ENCODE measurements around the gene REXO5. TPM values are rescaled to one million over a fixed set of nuclear protein-coding genes. Genes with fewer than 3 reads are reported as not detected.

The REXO5 gene
- total RNA-seq, 3 donors from 2014 or later, result 3.0 to 6.9 (median 4.1) TPM

GRCh38 chr16:20894388-20894787 is 88.1 kb downstream of the REXO5 start:
- H3K9me3 ChIP-seq, result no peaks in the 10 kb centered on the region
- ATAC-seq (no peak), DNase-seq (no peak)
- no peaks in the 10 kb centered on the region for H3K36me3 ChIP-seq (ENCODE audit: low read depth)
- TF ChIP-seq, protein P1, sequence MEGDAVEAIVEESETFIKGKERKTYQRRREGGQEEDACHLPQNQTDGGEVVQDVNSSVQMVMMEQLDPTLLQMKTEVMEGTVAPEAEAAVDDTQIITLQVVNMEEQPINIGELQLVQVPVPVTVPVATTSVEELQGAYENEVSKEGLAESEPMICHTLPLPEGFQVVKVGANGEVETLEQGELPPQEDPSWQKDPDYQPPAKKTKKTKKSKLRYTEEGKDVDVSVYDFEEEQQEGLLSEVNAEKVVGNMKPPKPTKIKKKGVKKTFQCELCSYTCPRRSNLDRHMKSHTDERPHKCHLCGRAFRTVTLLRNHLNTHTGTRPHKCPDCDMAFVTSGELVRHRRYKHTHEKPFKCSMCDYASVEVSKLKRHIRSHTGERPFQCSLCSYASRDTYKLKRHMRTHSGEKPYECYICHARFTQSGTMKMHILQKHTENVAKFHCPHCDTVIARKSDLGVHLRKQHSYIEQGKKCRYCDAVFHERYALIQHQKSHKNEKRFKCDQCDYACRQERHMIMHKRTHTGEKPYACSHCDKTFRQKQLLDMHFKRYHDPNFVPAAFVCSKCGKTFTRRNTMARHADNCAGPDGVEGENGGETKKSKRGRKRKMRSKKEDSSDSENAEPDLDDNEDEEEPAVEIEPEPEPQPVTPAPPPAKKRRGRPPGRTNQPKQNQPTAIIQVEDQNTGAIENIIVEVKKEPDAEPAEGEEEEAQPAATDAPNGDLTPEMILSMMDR (IDR thresholded peaks at IDR 0.05), result no peak
- intact Hi-C loops (cut with DNase I, micrococcal nuclease), result no loop called here
- H3K4me3 ChIP-seq, result no peak overlapping the region
- H3K4me1 ChIP-seq (ENCODE audit: low read depth), result peaks cover 17% of the 10 kb centered on the region

GRCh38 chr16:20897253-20897897 is 91.0 kb downstream of the REXO5 start:
- Histone ChIP-seq H3K4me1 (ENCODE audit: low read depth) (peaks cover 20% of the 10 kb centered on the region), H3K9me3 (no peaks in the 10 kb centered on the region), H3K36me3 (ENCODE audit: low read depth) (no peaks in the 10 kb centered on the region), H3K4me3 (no peak overlapping the region)
- no peak for ATAC-seq
- intact Hi-C loops (cut with DNase I, micrococcal nuclease), result no loop called here
- TF ChIP-seq, protein P1 (IDR thresholded peaks at IDR 0.05), result no peak
- no peak for DNase-seq

GRCh38 chr16:20897922-20898321 is 91.6 kb downstream of the REXO5 start:
- Histone ChIP-seq H3K4me3 (no peak overlapping the region), H3K36me3 (ENCODE audit: low read depth) (no peaks in the 10 kb centered on the region), H3K4me1 (ENCODE audit: low read depth) (peaks cover 26% of the 10 kb centered on the region), H3K9me3 (no peaks in the 10 kb centered on the region)
- DNase-seq (no peak), ATAC-seq (no peak)
- TF ChIP-seq, protein P1 (IDR thresholded peaks at IDR 0.05), result no peak
- intact Hi-C loops (cut with DNase I, micrococcal nuclease), result no loop called here

- DNase-seq (no peak), ATAC-seq (no peak)
- TF ChIP-seq, protein P1 (IDR thresholded peaks at IDR 0.05), result no peak
- intact Hi-C loops (cut with DNase I, micrococcal nuclease), result no loop called here
- H3K9me3 ChIP-seq, result no peaks in the 10 kb centered on the region
- H3K4me1 ChIP-seq (ENCODE audit: low read depth), result peaks cover 29% of the 10 kb centered on the region
- H3K4me3 ChIP-seq, result no peak overlapping the region
- no peaks in the 10 kb centered on the region for H3K36me3 ChIP-seq (ENCODE audit: low read depth)
These were observed 92.7 kb downstream of the REXO5 start for GRCh38 chr16:20899071-20899470.

Other genes with a start within 250 kb of the REXO5 start
- gene ACSM2B, start 230.2 kb upstream of the REXO5 start, total RNA-seq, result not detected
- gene ACSM1, start 108.8 kb upstream of the REXO5 start, total RNA-seq, result 1 to 10 TPM; 1.4 to 3.3 (median 1.5) TPM
- gene THUMPD1, start 64.7 kb upstream of the REXO5 start, total RNA-seq, result 10 to 100 TPM; 30.8 to 52.8 (median 32.4) TPM
- 10 to 100 TPM; 27.0 to 45.1 (median 42.2) TPM for gene ACSM3, start 42.5 kb upstream of the REXO5 start, total RNA-seq
- gene ERI2, start 55 bp upstream of the REXO5 start, total RNA-seq, result 10 to 100 TPM; 16.2 to 30.3 (median 30.2) TPM
- 10 to 100 TPM in 2 of 3 donors, 1 to 10 TPM in 1; 10.0 to 21.5 (median 12.2) TPM for gene DCUN1D3, start 93.8 kb downstream of the REXO5 start, total RNA-seq
- gene LYRM1, start 94.2 kb downstream of the REXO5 start, total RNA-seq, result 10 to 100 TPM; 16.4 to 25.2 (median 17.3) TPM